Natural killer cell (primary cell): ENCODE data around the gene MAP2K7. TPM values are rescaled to one million over a fixed set of nuclear protein-coding genes. Genes with fewer than 3 reads are reported as not detected.
"Not testable (repeated sequence)": the region's sequence is repeated elsewhere in the genome, so short reads cannot be mapped to it uniquely, and the experiment has no call there.

ENCODE experiments used
- ATAC-seq, 3 donors: fragments of 150-1000 bp in 2 of 3; fragments of 200-7000 bp in 1 of 3; cut with Tn5 transposase; 1 replicate in 1 of 3; 2 replicates in 2 of 3; pipeline ENCODE4 v1.10.0; 2021; ENCODE audit warnings: mild to moderate bottlenecking in 2 of 3, moderate library complexity in 2 of 3
- DNase-seq, 2 donors: peaks; one replicate each; pipeline versions ENCODE4 v3.0.0 to v3.0.0-alpha.2; 2013 to 2021; ENCODE audit warnings: mixed read lengths in 1 of 2
- H3K27ac ChIP-seq: one replicate; pipeline ENCODE4 v1.5.1; 2013; ENCODE audit warnings: mild to moderate bottlenecking, low read length
- H3K27me3 ChIP-seq: one replicate; pipeline ENCODE4 v1.6.1; 2013; ENCODE audit warnings: low read length; ENCODE audit not compliant: control insufficient read depth, insufficient read depth
- H3K36me3 ChIP-seq: one replicate; pipeline ENCODE4 v1.6.1; 2013; ENCODE audit warnings: low read length; ENCODE audit not compliant: control insufficient read depth, insufficient read depth
- H3K4me1 ChIP-seq: one replicate; pipeline ENCODE4 v1.6.1; 2013; ENCODE audit warnings: low read length; ENCODE audit not compliant: control insufficient read depth, insufficient read depth
- H3K4me3 ChIP-seq: one replicate; pipeline ENCODE4 v1.5.1; 2013; ENCODE audit warnings: low read length
- H3K9me3 ChIP-seq: one replicate; pipeline ENCODE4 v1.6.1; 2013; ENCODE audit warnings: low read length; ENCODE audit not compliant: control insufficient read depth, insufficient read depth
- H3K27ac Mint-ChIP-seq, 2 donors: one replicate each; pipeline ENCODE4 v1.8.0; 2022; ENCODE audit warnings: mild to moderate bottlenecking in 2 of 2, mixed read lengths in 2 of 2, moderate library complexity in 1 of 2
- H3K27me3 Mint-ChIP-seq, 2 donors: one replicate each; pipeline ENCODE4 v1.8.0; 2022; ENCODE audit warnings: low read depth in 2 of 2, mixed read lengths in 2 of 2
- H3K36me3 Mint-ChIP-seq: one replicate; pipeline ENCODE4 v1.8.0; 2022; ENCODE audit warnings: mixed read lengths
- H3K4me1 Mint-ChIP-seq, 2 donors: one replicate each; pipeline ENCODE4 v1.8.0; 2022; ENCODE audit warnings: mixed read lengths in 2 of 2
- H3K4me3 Mint-ChIP-seq: one replicate; pipeline ENCODE4 v1.8.0; 2022; ENCODE audit warnings: mild to moderate bottlenecking, moderate library complexity, mixed read lengths
- H3K9me3 Mint-ChIP-seq, 2 donors: one replicate each; pipeline ENCODE4 v1.8.0; 2022; ENCODE audit warnings: mixed read lengths in 2 of 2
- WGBS: methylation state at CpG from one replicate; pipeline ENCODE4 v1.1.7; 2013; ENCODE audit warnings: missing lambda C conversion rate; ENCODE audit not compliant: insufficient coverage; 5-methylcytosine and 5-hydroxymethylcytosine counted together
- intact Hi-C: fragments of 100-400 bp; cut with micrococcal nuclease; formaldehyde crosslinking; loops from one replicate; pipeline ENCODE4 v1.14.2; 2022
- total RNA-seq, 4 donors: library from RNA; stranded (reverse); fragments of 120-200 nt in 1 of 4; gene quantifications; one replicate each; pipeline versions ENCODE4 v1.2.3 to v1.2.4, GENCODE V29; 2013 to 2022
- TF ChIP-seq, protein P1 (sequence below): fragments of 200-600 bp; IDR thresholded peaks from one replicate; pipeline ENCODE4 v1.8.0; 2022; ENCODE audit warnings: antibody characterized with exemption

MAP2K7 gene
- total RNA-seq, 3 donors from 2014 or later (not counting 1 experiment from before 2014, with no cell fraction given): 131 to 218 (median 159) TPM

DNA sequence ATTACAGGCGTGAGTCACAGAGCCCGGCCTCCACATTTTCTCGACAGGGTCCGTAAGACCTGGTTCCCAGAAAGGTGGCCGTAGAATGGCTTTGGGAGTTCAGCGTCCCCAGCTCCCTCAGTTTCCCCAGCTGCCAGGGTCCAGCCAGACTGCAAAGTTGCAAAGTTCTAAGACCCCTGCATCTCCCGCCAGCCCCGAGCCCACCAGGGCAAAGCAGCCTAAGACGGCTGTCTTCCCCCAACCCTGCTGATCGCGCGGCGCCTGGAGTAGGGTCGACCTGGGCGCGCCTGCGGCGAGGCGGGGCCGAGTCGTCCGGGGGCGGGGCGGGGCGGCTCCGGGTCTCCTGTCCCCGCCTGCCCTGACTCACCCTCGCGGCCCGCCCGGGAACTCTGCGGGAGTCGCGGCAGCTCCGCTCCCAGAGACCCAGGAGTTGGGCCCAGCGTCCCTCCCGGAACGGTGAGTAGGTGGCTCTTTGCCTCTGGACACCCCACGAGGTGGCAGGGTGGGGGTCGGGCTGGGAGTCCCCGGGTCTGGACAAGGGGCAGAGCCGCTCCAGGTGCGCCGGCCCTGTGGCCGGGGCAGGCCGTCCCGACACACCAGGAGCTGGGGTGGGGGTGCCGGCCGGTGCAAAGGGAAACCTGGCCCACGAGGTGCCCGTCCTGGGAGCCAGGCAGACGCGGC, 15.4 kb upstream of the MAP2K7 start, which contains the start of gene LRRC8E:
Gene LRRC8E, plus strand, starts transcription at position 366 of the 681 bp plus-strand sequence. CDS start 7,094 bp downstream, outside the sequence.
- ATAC-seq (peak in 2 of 3 donors; percentile 57 to 76), DNase-seq (peak in 1 of 2 donors; percentile 37)
- H3K36me3 ChIP-seq: no peaks in the 10 kb centered on the region
- no peaks in the 10 kb centered on the region for H3K9me3 Mint-ChIP-seq
- H3K36me3 Mint-ChIP-seq: no peaks in the 10 kb centered on the region
- H3K9me3 ChIP-seq: no peaks in the 10 kb centered on the region
- no peak within 1 kb of the TSS for H3K27ac ChIP-seq
- no peak within 1 kb of the TSS for H3K4me3 Mint-ChIP-seq
- H3K27me3 Mint-ChIP-seq: peaks cover 0 to 10% of the 10 kb centered on the region in 2 donors
- TF ChIP-seq, protein P1, sequence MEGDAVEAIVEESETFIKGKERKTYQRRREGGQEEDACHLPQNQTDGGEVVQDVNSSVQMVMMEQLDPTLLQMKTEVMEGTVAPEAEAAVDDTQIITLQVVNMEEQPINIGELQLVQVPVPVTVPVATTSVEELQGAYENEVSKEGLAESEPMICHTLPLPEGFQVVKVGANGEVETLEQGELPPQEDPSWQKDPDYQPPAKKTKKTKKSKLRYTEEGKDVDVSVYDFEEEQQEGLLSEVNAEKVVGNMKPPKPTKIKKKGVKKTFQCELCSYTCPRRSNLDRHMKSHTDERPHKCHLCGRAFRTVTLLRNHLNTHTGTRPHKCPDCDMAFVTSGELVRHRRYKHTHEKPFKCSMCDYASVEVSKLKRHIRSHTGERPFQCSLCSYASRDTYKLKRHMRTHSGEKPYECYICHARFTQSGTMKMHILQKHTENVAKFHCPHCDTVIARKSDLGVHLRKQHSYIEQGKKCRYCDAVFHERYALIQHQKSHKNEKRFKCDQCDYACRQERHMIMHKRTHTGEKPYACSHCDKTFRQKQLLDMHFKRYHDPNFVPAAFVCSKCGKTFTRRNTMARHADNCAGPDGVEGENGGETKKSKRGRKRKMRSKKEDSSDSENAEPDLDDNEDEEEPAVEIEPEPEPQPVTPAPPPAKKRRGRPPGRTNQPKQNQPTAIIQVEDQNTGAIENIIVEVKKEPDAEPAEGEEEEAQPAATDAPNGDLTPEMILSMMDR: no peak
- WGBS: 12% methylated on average over 53 of the region's 53 CpGs
- H3K27ac Mint-ChIP-seq: no peak within 1 kb of the TSS
- no peaks in the 10 kb centered on the region for H3K4me1 ChIP-seq
- peaks cover 15% of the 10 kb centered on the region for H3K27me3 ChIP-seq
- no peaks in the 10 kb centered on the region for H3K4me1 Mint-ChIP-seq
- H3K4me3 ChIP-seq: no peak within 1 kb of the TSS
- intact Hi-C loops: no loop called here

- H3K9me3 ChIP-seq: no peaks in the 10 kb centered on the region
- no peak overlapping the region for H3K4me3 ChIP-seq
- no peaks in the 10 kb centered on the region for H3K4me1 Mint-ChIP-seq
- H3K4me1 ChIP-seq: no peaks in the 10 kb centered on the region
- ATAC-seq: no peak
- H3K27me3 Mint-ChIP-seq: peaks cover 0 to 10% of the 10 kb centered on the region in 2 donors
- intact Hi-C loops: no loop called here
- H3K9me3 Mint-ChIP-seq: no peaks in the 10 kb centered on the region
- H3K4me3 Mint-ChIP-seq: no peak overlapping the region
- 82% methylated on average over 8 of the region's 8 CpGs for WGBS
- H3K27ac Mint-ChIP-seq: no peak overlapping the region
- TF ChIP-seq, protein P1: no peak
- peaks cover 15% of the 10 kb centered on the region for H3K27me3 ChIP-seq
- H3K36me3 Mint-ChIP-seq: no peaks in the 10 kb centered on the region
- H3K27ac ChIP-seq: no peak overlapping the region
- DNase-seq: no peak
- no peaks in the 10 kb centered on the region for H3K36me3 ChIP-seq
Measured at GRCh38 chr19:7888826-7889217, 14.9 kb upstream of the MAP2K7 start.

GRCh38 chr19:7893362-7894101, 10.1 kb upstream of the MAP2K7 start:
- H3K27me3 Mint-ChIP-seq, H3K4me3 Mint-ChIP-seq, H3K27ac Mint-ChIP-seq, H3K4me1 Mint-ChIP-seq, H3K36me3 ChIP-seq, H3K4me3 ChIP-seq, DNase-seq, ATAC-seq, H3K27me3 ChIP-seq, H3K27ac ChIP-seq, H3K9me3 Mint-ChIP-seq, intact Hi-C loops, H3K9me3 ChIP-seq, H3K4me1 ChIP-seq, H3K36me3 Mint-ChIP-seq: not testable (repeated sequence)
- WGBS: 74% methylated on average over 18 of the region's 18 CpGs

- no peak for ATAC-seq
Measured at GRCh38 chr19:7894612-7895309, 8.9 kb upstream of the MAP2K7 start.

More at GRCh38 chr19:7894612-7895309, 8.9 kb upstream of the MAP2K7 start:
- TF ChIP-seq, protein P1: no peak
- Mint-ChIP-seq H3K9me3 (no peaks in the 10 kb centered on the region), H3K4me3 (no peak overlapping the region), H3K36me3 (no peaks in the 10 kb centered on the region), H3K27ac (no peak overlapping the region), H3K4me1 (no peaks in the 10 kb centered on the region), H3K27me3 (peaks cover 0 to 5% of the 10 kb centered on the region in 2 donors)
- WGBS: 70% methylated on average over 18 of the region's 18 CpGs
- Histone ChIP-seq H3K4me1 (no peaks in the 10 kb centered on the region), H3K27ac (no peak overlapping the region), H3K36me3 (no peaks in the 10 kb centered on the region), H3K4me3 (no peak overlapping the region), H3K27me3 (no peaks in the 10 kb centered on the region), H3K9me3 (no peaks in the 10 kb centered on the region)
- no peak for DNase-seq
- intact Hi-C loops: no loop called here
